ENCODE results near the gene SUN1.

DNA sequence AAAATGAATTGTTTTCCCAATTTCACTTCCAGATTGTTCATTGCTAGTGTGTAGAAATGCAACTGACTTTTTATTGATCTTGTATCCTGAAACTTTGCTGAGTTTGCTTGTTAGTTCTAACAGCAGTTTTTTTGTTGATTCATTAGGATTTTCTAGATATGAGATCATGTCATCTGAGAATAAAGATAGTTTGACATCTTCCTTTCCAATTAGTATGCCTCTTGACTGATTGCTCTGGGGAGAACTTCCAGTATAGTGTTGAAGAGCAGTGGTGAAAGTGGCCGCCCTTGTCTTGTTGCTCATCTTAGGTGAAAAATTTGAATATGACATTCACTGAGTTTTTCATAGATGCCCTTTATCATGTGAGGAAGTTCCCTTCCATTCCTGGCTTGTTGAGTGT, 11.9 kb upstream of the SUN1 start:
- TF ChIP-seq, protein P1, sequence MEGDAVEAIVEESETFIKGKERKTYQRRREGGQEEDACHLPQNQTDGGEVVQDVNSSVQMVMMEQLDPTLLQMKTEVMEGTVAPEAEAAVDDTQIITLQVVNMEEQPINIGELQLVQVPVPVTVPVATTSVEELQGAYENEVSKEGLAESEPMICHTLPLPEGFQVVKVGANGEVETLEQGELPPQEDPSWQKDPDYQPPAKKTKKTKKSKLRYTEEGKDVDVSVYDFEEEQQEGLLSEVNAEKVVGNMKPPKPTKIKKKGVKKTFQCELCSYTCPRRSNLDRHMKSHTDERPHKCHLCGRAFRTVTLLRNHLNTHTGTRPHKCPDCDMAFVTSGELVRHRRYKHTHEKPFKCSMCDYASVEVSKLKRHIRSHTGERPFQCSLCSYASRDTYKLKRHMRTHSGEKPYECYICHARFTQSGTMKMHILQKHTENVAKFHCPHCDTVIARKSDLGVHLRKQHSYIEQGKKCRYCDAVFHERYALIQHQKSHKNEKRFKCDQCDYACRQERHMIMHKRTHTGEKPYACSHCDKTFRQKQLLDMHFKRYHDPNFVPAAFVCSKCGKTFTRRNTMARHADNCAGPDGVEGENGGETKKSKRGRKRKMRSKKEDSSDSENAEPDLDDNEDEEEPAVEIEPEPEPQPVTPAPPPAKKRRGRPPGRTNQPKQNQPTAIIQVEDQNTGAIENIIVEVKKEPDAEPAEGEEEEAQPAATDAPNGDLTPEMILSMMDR (IDR thresholded peaks at IDR 0.05) = no peak
- TF ChIP-seq MAX (IDR thresholded peaks at IDR 0.05; ENCODE audit: low read depth) = no peak
- TF ChIP-seq TCF12 (IDR thresholded peaks at IDR 0.05) = no peak
- TF ChIP-seq USF1 (IDR thresholded peaks at IDR 0.05; ENCODE audit: borderline replicate concordance, low read depth) = no peak
- TF ChIP-seq CHD2 (IDR thresholded peaks at IDR 0.05; ENCODE audit: low read length, partially characterized antibody) = no peak
- TF ChIP-seq ELF1 (IDR thresholded peaks at IDR 0.05) = no peak
- no peak for TF ChIP-seq EZH2phosphoT487 (IDR thresholded peaks at IDR 0.05; ENCODE audit: borderline replicate concordance, low read depth)
- TF ChIP-seq MXI1 (IDR thresholded peaks at IDR 0.05; ENCODE audit: low read depth, low read length) = no peak
- no peak for TF ChIP-seq POLR2AphosphoS5 (IDR thresholded peaks at IDR 0.05; ENCODE audit: low read depth, low read length)
